Uterus (tissue), 2 donors: Measurements from ENCODE around the gene ARHGAP4.

Experiments used
- CTCF ChIP-seq, 4 experiments: fragments of 200-600 bp in 2 of 4; fragments of 450-650 bp in 2 of 4; sonication (generic) in 2 of 4; IDR thresholded peaks; one replicate each; pipeline ENCODE4 v1.5.1; 2016 to 2019; ENCODE audit warnings: antibody characterized with exemption in 4 of 4, mild to moderate bottlenecking in 2 of 4, moderate library complexity in 1 of 4
- POLR2A ChIP-seq, 2 donors: fragments of 450-650 bp; IDR thresholded peaks; one replicate each; pipeline ENCODE4 v1.6.1; 2016; ENCODE audit warnings: antibody characterized with exemption in 2 of 2, mild to moderate bottlenecking in 1 of 2, moderate library complexity in 1 of 2

DNA sequence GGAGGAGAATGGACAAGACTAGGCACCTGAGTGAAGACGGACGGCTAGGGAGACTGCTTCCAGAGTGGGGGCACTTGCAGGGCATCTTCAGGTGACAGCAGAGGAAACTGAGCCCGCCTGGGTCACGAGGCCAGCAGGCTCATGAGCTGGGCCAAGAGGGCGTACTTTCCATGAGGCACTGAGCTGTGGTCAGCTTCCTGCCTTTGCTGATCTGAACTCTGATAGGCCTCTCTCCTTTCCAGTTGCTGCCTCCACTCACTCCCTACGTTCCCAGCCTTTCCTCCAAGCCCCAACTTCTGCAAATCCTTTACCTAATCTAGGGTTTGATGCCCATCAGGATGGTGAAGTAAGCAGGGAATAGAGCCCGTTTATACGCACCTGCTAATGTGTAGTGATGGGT lies 38.7 kb downstream of the ARHGAP4 start:
- TF ChIP-seq POLR2A (IDR thresholded peaks at IDR 0.05), result no peak
- TF ChIP-seq CTCF (IDR thresholded peaks at IDR 0.05), result no peak
